Stomach (tissue), 19 donors: Measurements from ENCODE around the gene CPN2. TPM values are rescaled to one million over a fixed set of nuclear protein-coding genes. Genes with fewer than 3 reads are reported as not detected.

Experiments used
- DNase-seq, 2 donors: peaks; one replicate each; pipeline versions ENCODE4 v3.0.0 to v3.0.0-alpha.2; 2013 to 2019
- H3K27ac ChIP-seq, 5 donors: fragments of 200-600 bp in 4 of 5; sonication (generic) in 4 of 5; one replicate each; pipeline ENCODE4 v1.5.1; 2013 to 2019; ENCODE audit warnings: mild to moderate bottlenecking in 1 of 5, moderate library complexity in 1 of 5
- H3K27me3 ChIP-seq, 3 donors: fragments of 200-600 bp; sonication (generic); one replicate each; pipeline ENCODE4 v1.5.1; 2017 to 2019; ENCODE audit warnings: mixed run types in 1 of 3
- H3K36me3 ChIP-seq, 4 donors: fragments of 200-600 bp; sonication (generic); 1 replicate in 3 of 4; 2 replicates in 1 of 4; pipeline ENCODE4 v1.5.1; 2016 to 2019
- H3K4me1 ChIP-seq, 4 donors: fragments of 200-600 bp; sonication (generic); one replicate each; pipeline ENCODE4 v1.5.1; 2016 to 2019
- H3K4me3 ChIP-seq, 4 donors: fragments of 200-600 bp; sonication (generic) in 3 of 4; one replicate each; pipeline ENCODE4 v1.5.1; 2016 to 2019; ENCODE audit warnings: mild to moderate bottlenecking in 1 of 4
- H3K9me3 ChIP-seq, 4 donors: fragments of 200-600 bp; sonication (generic); one replicate each; pipeline ENCODE4 v1.5.1; 2016 to 2019
- EP300 ChIP-seq: sonication (generic); formaldehyde crosslinking; IDR thresholded peaks from one replicate; pipeline ENCODE4 v1.6.1; 2017; ENCODE audit warnings: antibody characterized with exemption
- POLR2A ChIP-seq, 4 donors: fragments of 450-650 bp; IDR thresholded peaks; one replicate each; pipeline ENCODE4 v1.6.1; 2016; ENCODE audit warnings: antibody characterized with exemption in 4 of 4, control low read depth in 2 of 4, mild to moderate bottlenecking in 1 of 4, moderate library complexity in 1 of 4
- POLR2AphosphoS5 ChIP-seq, 3 donors: sonication (generic); formaldehyde crosslinking; IDR thresholded peaks; one replicate each; pipeline ENCODE4 v1.6.1; 2016; ENCODE audit warnings: antibody characterized with exemption in 3 of 3
- WGBS, 5 donors: extraction: QIAGEN DNeasy Blood & Tissue Kit in 3 of 5; methylation state at CpG; one replicate each; pipeline versions ENCODE4 v1.1.5 to v1.1.7; 2013 to 2018; 5-methylcytosine and 5-hydroxymethylcytosine counted together
- intact Hi-C: fragments of 100-400 bp; cut with DNase I; formaldehyde crosslinking; loops from one replicate; pipeline ENCODE4 v1.15.1; 2023; ENCODE audit warnings: low total_unique reads
- long read RNA-seq, 10 donors: transcript quantifications; one replicate each; lab custom pipeline, GENCODE V29; 2026
- polyA plus RNA-seq, 3 donors: library from polyadenylated mRNA; stranded (reverse); fragments of 200-250 nt; gene quantifications; one replicate each; pipeline ENCODE4 v1.2.3, GENCODE V29; 2013
- total RNA-seq, 5 donors: library from RNA; depleted of rRNA; stranded (reverse); fragments of >200 nt; gene quantifications; one replicate each; pipeline versions ENCODE4 v1.1.0 to v1.2.3, GENCODE V29; 2014 to 2016
- TF ChIP-seq, protein P1 (sequence below), 7 experiments: fragments of 450-650 bp in 4 of 7; fragments of 200-600 bp in 3 of 7; sonication (generic) in 3 of 7; IDR thresholded peaks; one replicate each; pipeline ENCODE4 v1.5.1; 2016 to 2019; ENCODE audit warnings: antibody characterized with exemption in 7 of 7, control low read depth in 2 of 7, mild to moderate bottlenecking in 1 of 7
- donor health status: healthy with polysubstance abuse.
- donor health status: Bipolar disorder and iron deficiency.
- donor health status: healthy.

CPN2 gene
- total RNA-seq (not detected), polyA plus RNA-seq (not detected)
- long read RNA-seq, donor 1: 0 reads
- long read RNA-seq, donor 2, partial matches to known transcripts: 0 of 1 reads
- long read RNA-seq, donor 2, other reads (novel, unspliced or antisense): 0 of 1 reads
- long read RNA-seq, donor 3: 0 reads
- long read RNA-seq, donor 4: 0 reads
- long read RNA-seq, donor 5: 0 reads
- long read RNA-seq, donor 6: 0 reads
- long read RNA-seq, donor 7: 0 reads
- long read RNA-seq, donor 8: 0 reads
- long read RNA-seq, donor 9: 0 reads
- long read RNA-seq, donor 10: 0 reads

- no peak within 1 kb of the TSS for H3K4me3 ChIP-seq
- H3K36me3 ChIP-seq: no peaks in the 10 kb centered on the region
- intact Hi-C loops: no loop called here
- no peak for DNase-seq
- TF ChIP-seq POLR2AphosphoS5 (IDR thresholded peaks at IDR 0.05) (no peak), POLR2A (IDR thresholded peaks at IDR 0.05) (no peak), EP300 (no peak)
- TF ChIP-seq, protein P1, sequence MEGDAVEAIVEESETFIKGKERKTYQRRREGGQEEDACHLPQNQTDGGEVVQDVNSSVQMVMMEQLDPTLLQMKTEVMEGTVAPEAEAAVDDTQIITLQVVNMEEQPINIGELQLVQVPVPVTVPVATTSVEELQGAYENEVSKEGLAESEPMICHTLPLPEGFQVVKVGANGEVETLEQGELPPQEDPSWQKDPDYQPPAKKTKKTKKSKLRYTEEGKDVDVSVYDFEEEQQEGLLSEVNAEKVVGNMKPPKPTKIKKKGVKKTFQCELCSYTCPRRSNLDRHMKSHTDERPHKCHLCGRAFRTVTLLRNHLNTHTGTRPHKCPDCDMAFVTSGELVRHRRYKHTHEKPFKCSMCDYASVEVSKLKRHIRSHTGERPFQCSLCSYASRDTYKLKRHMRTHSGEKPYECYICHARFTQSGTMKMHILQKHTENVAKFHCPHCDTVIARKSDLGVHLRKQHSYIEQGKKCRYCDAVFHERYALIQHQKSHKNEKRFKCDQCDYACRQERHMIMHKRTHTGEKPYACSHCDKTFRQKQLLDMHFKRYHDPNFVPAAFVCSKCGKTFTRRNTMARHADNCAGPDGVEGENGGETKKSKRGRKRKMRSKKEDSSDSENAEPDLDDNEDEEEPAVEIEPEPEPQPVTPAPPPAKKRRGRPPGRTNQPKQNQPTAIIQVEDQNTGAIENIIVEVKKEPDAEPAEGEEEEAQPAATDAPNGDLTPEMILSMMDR (IDR thresholded peaks at IDR 0.05): no peak
- H3K27ac ChIP-seq: no peak within 1 kb of the TSS
- H3K27me3 ChIP-seq: no peaks in the 10 kb centered on the region
- H3K9me3 ChIP-seq: no peaks in the 10 kb centered on the region
- H3K4me1 ChIP-seq: no peaks in the 10 kb centered on the region
- WGBS, 5 donors: 88 to 93% (median 91%) methylated on average over 16 to 24 of the region's 24 CpGs
Measured at GRCh38 chr3:194351080-194351672, at the start of gene CPN2. Gene CPN2 (minus strand): TSS chr3:194351328. CDS start chr3:194342702, 8,626 bp downstream.

- H3K36me3 ChIP-seq: peaks cover 0 to 4% (median 2%) of the 10 kb centered on the region in 4 donors
- no peak for TF ChIP-seq POLR2A (IDR thresholded peaks at IDR 0.05)
- intact Hi-C loops: no loop called here
- H3K9me3 ChIP-seq: no peaks in the 10 kb centered on the region
- no peak for DNase-seq
- H3K27ac ChIP-seq: no peak overlapping the region
- H3K4me3 ChIP-seq: no peak overlapping the region
- H3K27me3 ChIP-seq: peaks cover 0 to 45% (median 15%) of the 10 kb centered on the region in 3 donors
- H3K4me1 ChIP-seq: peaks cover 13 to 25% (median 20%) of the 10 kb centered on the region in 4 donors
- 82 to 89% (median 86%) methylated on average over 15 of the region's 15 CpGs for WGBS, 5 donors
Measured at GRCh38 chr3:194399874-194400411, 48.8 kb upstream of the CPN2 start.

DNA sequence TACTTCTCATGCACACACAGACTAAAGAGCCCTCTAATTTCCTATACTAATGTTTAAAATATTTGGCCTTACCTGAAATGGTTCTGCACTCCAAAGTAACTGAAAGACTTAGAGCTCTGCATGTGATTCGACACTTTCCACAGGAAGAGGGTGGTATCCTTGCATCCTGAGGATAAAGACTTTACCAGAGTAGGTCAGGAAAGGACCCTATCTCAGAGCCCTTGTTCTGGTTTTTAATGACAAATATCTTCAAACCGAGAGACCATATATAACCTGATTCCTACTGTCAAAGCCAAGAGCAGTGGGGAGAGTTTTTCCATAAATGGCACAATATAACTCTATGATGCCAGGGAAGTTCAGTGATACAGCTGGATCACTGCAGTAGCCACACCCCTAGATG is 48.0 kb upstream of the CPN2 start, which contains the start of gene GP5:
Gene GP5 (minus strand): TSS at position 101 of the 400 bp plus-strand sequence. CDS start 984 bp downstream, outside the sequence.
- DNase-seq: no peak
- peak within 1 kb of the TSS; percentile 5 to 42 (median 28) for H3K4me3 ChIP-seq
- TF ChIP-seq POLR2AphosphoS5 (IDR thresholded peaks at IDR 0.05) (no peak), POLR2A (IDR thresholded peaks at IDR 0.05) (no peak), EP300 (no peak)
- TF ChIP-seq, protein P1 (IDR thresholded peaks at IDR 0.05): no peak
- peaks cover 0 to 4% (median under 1%) of the 10 kb centered on the region in 4 donors for H3K36me3 ChIP-seq
- H3K27ac ChIP-seq: no peak within 1 kb of the TSS
- H3K4me1 ChIP-seq: peaks cover 13 to 25% (median 20%) of the 10 kb centered on the region in 4 donors
- H3K9me3 ChIP-seq: no peaks in the 10 kb centered on the region
- 62 to 87% (median 78%) methylated on average over 2 of the region's 2 CpGs for WGBS, 5 donors
- intact Hi-C loops: no loop called here
- peaks cover 0 to 45% (median 15%) of the 10 kb centered on the region in 3 donors for H3K27me3 ChIP-seq

- peak in 1 of 2 donors; percentile 74 for DNase-seq
- intact Hi-C loops: no loop called here
Measured at GRCh38 chr3:194397757-194398312, 46.7 kb upstream of the CPN2 start.

More at GRCh38 chr3:194397757-194398312, 46.7 kb upstream of the CPN2 start:
- Histone ChIP-seq H3K27ac (no peak overlapping the region), H3K4me3 (peak overlapping the region; percentile 5 to 42 (median 28)), H3K9me3 (no peaks in the 10 kb centered on the region), H3K36me3 (no peaks in the 10 kb centered on the region), H3K4me1 (peaks cover 13 to 25% (median 20%) of the 10 kb centered on the region in 4 donors), H3K27me3 (peaks cover 0 to 45% (median 15%) of the 10 kb centered on the region in 3 donors)
- TF ChIP-seq POLR2A (IDR thresholded peaks at IDR 0.05) (no peak), EP300 (no peak), POLR2AphosphoS5 (IDR thresholded peaks at IDR 0.05) (no peak)
- TF ChIP-seq, protein P1 (IDR thresholded peaks at IDR 0.05): no peak
- WGBS, 5 donors: 11 to 22% (median 14%) methylated on average over 18 to 38 of the region's 38 CpGs
